Activated naive CD4-positive, alpha-beta T cell (primary cell): ENCODE measurements around the gene ZNF157.
"Not testable (repeated sequence)": the region's sequence is repeated elsewhere in the genome, so short reads cannot be mapped to it uniquely, and the experiment has no call there.

Experiments
- DNase-seq, 4 experiments: peaks; one replicate each; lab custom pipeline; 2025; lab: John Stamatoyannopoulos, UW

Gene ZNF157

GRCh38 chrX:47370278-47370677, at the start of gene ZNF157:
Gene ZNF157 (plus strand): TSS chrX:47370578. CDS start chrX:47370669, 91 bp downstream.
- no peak for DNase-seq

DNA sequence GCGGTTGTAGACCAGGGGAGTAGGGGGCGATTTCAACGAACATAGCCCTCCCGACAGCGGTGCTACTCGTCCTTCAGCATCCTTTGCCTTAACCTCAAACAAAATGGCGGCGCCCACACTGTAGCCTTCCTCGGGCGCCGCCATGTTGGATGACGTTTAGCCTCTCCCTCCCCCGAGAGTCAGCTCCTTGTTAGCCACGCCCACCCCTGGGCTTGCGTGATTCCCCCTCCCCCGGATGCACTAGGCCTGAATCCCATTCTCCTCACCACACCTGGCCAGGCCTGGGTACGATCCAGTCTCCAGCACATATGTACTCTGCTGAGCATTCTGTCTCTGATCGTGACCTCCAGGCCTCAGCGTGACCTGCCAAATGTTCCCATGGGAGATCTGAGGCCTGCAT, 49.0 kb upstream of the ZNF157 start:
- no peak for DNase-seq

GRCh38 chrX:47321823-47322371, 48.5 kb upstream of the ZNF157 start:
- DNase-seq, result no peak

- no peak for DNase-seq
These were observed 42.5 kb upstream of the ZNF157 start for GRCh38 chrX:47327902-47328301.

GRCh38 chrX:47332729-47333128, 37.6 kb upstream of the ZNF157 start:
- DNase-seq, result not testable (repeated sequence)

GRCh38 chrX:47351706-47352105, 18.7 kb upstream of the ZNF157 start:
- DNase-seq, result no peak

GRCh38 chrX:47358387-47359065, 11.9 kb upstream of the ZNF157 start:
- DNase-seq, result no peak

- no peak for DNase-seq
These were observed 9.8 kb upstream of the ZNF157 start for GRCh38 chrX:47360423-47361179.

GRCh38 chrX:47361538-47362511, 8.6 kb upstream of the ZNF157 start:
- no peak for DNase-seq

GRCh38 chrX:47366041-47366722, 4.2 kb upstream of the ZNF157 start:
- peak; percentile 9 to 60 (median 39) for DNase-seq

DNA sequence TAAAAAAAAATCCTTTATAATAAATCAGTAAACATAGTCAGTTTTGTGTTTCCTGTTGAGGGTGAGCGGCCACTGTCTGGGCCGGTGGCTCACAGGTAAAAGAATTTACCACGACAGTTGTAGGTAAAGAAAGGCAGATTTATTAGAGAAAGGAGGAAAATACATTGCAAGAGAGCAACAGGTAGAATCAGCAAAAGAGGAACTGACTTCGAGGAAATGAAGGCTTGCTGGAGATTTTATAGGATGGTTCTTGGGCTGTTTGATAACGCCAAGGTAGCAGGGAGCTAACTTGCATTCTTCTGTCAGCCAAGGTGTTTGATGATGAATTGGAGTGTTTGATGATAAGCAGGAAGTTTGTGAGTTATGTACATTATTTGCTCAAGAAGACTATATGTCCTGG, 2.8 kb downstream of the ZNF157 start:
- DNase-seq, result no peak

DNA sequence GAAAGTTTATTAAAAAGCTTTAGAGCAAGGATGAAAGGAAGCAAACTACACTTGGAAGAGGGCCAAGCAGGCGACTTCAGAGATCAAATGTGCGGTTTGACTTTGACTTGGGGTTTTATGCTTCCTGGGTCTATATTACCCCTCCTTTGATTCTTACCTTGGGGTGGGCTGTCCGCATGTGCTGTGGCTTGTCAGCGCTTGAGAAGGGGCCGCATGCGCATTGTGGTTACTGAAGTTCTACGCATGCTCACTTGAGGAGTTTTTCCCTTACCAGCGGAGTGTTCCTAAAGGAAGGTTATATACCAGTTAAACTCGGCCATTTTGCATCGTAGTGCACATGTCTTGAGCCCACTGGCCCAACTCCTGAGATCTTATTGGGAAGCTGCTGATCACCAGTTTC, 9.9 kb downstream of the ZNF157 start:
- peak; percentile 6 to 56 (median 28) for DNase-seq

GRCh38 chrX:47380837-47381236, 10.5 kb downstream of the ZNF157 start:
- DNase-seq, result not testable (repeated sequence)

DNA sequence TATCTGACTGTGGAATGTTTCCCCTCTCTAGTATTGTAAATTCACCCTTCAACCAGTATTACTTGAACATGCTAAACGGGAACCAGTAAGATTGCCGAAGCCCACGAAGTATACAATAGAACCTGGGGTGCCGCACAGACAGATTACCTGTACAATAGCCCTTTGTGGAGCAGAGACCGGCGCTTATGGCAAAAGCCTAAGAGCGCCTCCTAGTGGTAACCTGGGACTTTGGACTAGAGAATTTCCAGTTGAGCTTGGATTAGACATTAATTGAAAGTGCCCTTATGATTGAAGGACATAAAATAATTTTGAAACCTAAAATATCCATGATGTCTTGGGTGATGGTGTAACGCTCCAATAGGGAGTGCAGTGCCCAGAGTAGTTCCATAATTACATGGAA, 14.1 kb downstream of the ZNF157 start:
- DNase-seq, result peak; percentile 13 to 49 (median 22)

GRCh38 chrX:47390780-47391179, 20.4 kb downstream of the ZNF157 start:
- DNase-seq, result no peak

DNA sequence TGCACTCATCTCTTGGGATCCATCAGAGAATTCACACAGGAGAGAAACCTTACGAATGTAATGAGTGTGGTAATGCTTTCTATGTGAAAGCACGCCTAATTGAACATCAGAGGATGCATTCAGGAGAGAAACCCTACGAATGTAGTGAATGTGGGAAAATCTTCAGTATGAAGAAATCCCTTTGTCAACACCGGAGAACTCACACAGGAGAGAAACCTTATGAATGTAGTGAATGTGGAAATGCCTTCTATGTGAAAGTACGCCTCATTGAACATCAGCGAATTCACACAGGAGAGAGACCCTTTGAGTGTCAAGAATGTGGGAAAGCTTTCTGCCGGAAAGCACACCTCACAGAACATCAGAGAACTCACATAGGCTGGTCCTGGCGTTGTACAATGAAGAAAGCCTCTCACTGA, 42.8 kb downstream of the ZNF157 start:
- no peak for DNase-seq

DNA sequence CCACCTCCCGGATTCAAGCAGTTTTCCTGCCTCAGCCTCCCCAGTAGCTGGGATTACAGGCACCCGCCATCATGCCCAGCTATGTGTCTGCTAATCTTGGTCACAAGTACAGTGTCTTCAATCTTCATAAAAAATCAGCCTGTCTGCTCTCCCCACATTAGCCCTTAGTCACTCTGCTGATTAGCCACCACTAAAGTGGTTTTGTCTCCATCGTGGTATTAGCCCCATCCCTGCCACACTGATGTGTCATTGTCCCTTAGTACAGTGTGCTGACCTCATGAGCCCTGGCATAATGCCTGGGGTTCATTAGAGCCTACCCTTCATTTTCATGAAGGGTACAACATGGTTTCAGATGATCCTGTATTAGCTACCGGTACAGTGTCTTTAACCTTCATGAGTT, 49.9 kb downstream of the ZNF157 start:
- DNase-seq, result no peak

- no peak for DNase-seq
These were observed 50.6 kb downstream of the ZNF157 start for GRCh38 chrX:47420962-47421361.

DNA sequence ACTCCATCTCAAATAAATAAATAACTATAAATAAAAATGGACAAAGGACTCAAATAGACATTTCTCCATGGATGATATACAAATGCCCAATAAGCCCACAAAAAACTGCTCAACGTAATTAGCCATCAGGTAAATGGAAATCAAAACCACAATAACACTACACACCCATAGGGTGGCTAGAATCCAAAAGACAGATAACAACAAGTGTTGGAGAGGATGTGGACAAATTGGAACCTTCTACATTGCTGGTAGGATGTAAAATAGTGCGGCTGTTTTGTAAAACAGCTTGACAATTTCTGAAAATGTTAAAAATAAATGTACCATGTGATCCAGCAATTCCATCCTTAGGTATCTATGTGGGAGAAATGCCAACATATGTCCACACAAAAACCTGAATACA, 52.1 kb downstream of the ZNF157 start:
- no peak for DNase-seq

DNA sequence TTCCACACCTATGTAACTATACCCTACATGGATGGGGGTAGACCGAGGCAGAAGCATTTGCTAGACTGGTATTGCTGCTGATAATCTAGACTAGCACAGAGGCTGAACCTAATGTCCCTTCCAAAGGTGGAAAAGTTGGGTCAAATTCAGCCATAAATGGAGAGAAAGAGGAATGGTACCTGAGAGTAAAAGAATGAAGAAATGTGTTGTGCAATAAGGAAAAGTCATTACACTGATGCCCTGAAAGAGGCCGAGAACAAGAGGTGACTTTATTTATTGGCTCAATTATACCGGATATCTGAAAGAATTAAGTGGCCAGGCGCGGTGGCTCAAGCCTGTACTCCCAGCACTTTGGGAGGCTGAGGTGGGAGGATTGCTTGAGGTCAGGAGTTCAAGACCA, 60.5 kb downstream of the ZNF157 start:
- no peak for DNase-seq

DNA sequence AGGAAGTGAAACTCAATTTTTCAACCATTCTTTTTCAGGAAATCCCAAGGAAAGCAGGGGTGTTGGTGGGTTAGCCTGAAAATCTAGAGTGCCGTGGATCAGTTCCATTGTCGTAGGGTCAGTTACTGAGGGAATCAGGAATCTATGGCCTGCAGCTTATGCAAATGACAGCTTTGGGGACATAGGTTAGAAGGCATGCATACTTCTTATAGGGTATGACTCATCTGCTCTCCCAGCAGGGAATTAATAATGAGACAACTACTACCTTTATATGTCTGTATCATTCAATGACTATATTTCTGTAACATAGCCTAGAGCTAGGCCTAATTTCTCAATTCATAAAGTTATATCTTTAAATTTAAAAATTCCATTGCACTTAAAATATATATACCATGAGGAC, 76.1 kb downstream of the ZNF157 start:
- no peak for DNase-seq
